HEK293 (cell line): Measurements from ENCODE around the gene LAMP1.

ENCODE experiments used
- BCL11B ChIP-seq: fragments of 450-650 bp; formaldehyde crosslinking; IDR thresholded peaks from 2 replicates; pipeline ENCODE4 v1.5.1; 2016; ENCODE audit warnings: low read depth, missing biosample characterization, missing genetic modification characterization
- EGR2 ChIP-seq: fragments of 450-650 bp; formaldehyde crosslinking; IDR thresholded peaks from 2 replicates; pipeline ENCODE4 v1.5.1; 2016; ENCODE audit warnings: low read depth, missing biosample characterization, missing genetic modification characterization
- HOXD13 ChIP-seq: sonication (generic); formaldehyde crosslinking; IDR thresholded peaks from 2 replicates; pipeline ENCODE4 v1.8.0; 2022; ENCODE audit warnings: missing genetic modification reagents, borderline replicate concordance
- KLF8 ChIP-seq: fragments of 450-650 bp; formaldehyde crosslinking; IDR thresholded peaks from 2 replicates; pipeline ENCODE4 v1.5.1; 2016; ENCODE audit warnings: missing biosample characterization, missing genetic modification characterization
- MYNN ChIP-seq: fragments of 450-650 bp; formaldehyde crosslinking; IDR thresholded peaks from 2 replicates; pipeline ENCODE4 v1.5.1; 2016; ENCODE audit warnings: missing biosample characterization, missing genetic modification characterization, borderline replicate concordance
- OVOL3 ChIP-seq: fragments of 450-650 bp; formaldehyde crosslinking; IDR thresholded peaks from 2 replicates; pipeline ENCODE4 v1.5.1; 2016; ENCODE audit warnings: missing biosample characterization, missing genetic modification characterization
- TSHZ1 ChIP-seq: fragments of 450-650 bp; formaldehyde crosslinking; IDR thresholded peaks from 2 replicates; pipeline ENCODE4 v1.5.1; 2016; ENCODE audit warnings: missing biosample characterization, missing genetic modification characterization, borderline replicate concordance
- ZNF19 ChIP-seq: fragments of 450-650 bp; formaldehyde crosslinking; IDR thresholded peaks from 2 replicates; pipeline ENCODE4; 2016; ENCODE audit warnings: missing biosample characterization, missing genetic modification characterization, low read depth
- ZNF202 ChIP-seq: fragments of 450-650 bp; formaldehyde crosslinking; IDR thresholded peaks from 2 replicates; pipeline ENCODE4 v1.5.1; 2016; ENCODE audit warnings: missing biosample characterization, missing genetic modification characterization, borderline replicate concordance
- ZNF248 ChIP-seq: fragments of 450-650 bp; formaldehyde crosslinking; IDR thresholded peaks from 2 replicates; pipeline ENCODE4 v1.5.1; 2017; ENCODE audit warnings: missing biosample characterization, missing genetic modification characterization
- ZNF473 ChIP-seq: fragments of 450-650 bp; formaldehyde crosslinking; IDR thresholded peaks from 2 replicates; pipeline ENCODE4 v1.5.1; 2017; ENCODE audit warnings: missing biosample characterization, missing genetic modification characterization
- ZNF510 ChIP-seq: fragments of 450-650 bp; formaldehyde crosslinking; IDR thresholded peaks from 2 replicates; pipeline ENCODE4 v1.5.1; 2018; ENCODE audit warnings: mild to moderate bottlenecking, missing genetic modification characterization, missing biosample characterization; ENCODE audit not compliant: insufficient replicate concordance
- ZNF571 ChIP-seq: fragments of 450-650 bp; formaldehyde crosslinking; IDR thresholded peaks from 2 replicates; pipeline ENCODE4 v1.5.0; 2017; ENCODE audit warnings: missing biosample characterization, missing genetic modification characterization
- ZNF580 ChIP-seq: fragments of 450-650 bp; formaldehyde crosslinking; IDR thresholded peaks from 2 replicates; pipeline ENCODE4 v1.5.1; 2016; ENCODE audit warnings: missing biosample characterization, missing genetic modification characterization
- ZNF585B ChIP-seq: fragments of 450-650 bp; formaldehyde crosslinking; IDR thresholded peaks from 2 replicates; pipeline ENCODE4 v1.5.1; 2016; ENCODE audit warnings: missing biosample characterization, missing genetic modification characterization
- ZNF600 ChIP-seq: fragments of 450-650 bp; formaldehyde crosslinking; IDR thresholded peaks from 2 replicates; pipeline ENCODE4 v1.5.1; 2016; ENCODE audit warnings: missing biosample characterization, missing genetic modification characterization
- ZNF639 ChIP-seq: fragments of 450-650 bp; formaldehyde crosslinking; IDR thresholded peaks from 2 replicates; pipeline ENCODE4 v1.5.1; 2016; ENCODE audit warnings: missing biosample characterization, missing genetic modification characterization
- ZSCAN23 ChIP-seq: fragments of 450-650 bp; formaldehyde crosslinking; IDR thresholded peaks from 2 replicates; pipeline ENCODE4 v1.5.1; 2016; ENCODE audit warnings: missing biosample characterization, missing genetic modification characterization
- TF ChIP-seq, protein P1 (sequence below): fragments of 450-650 bp; formaldehyde crosslinking; IDR thresholded peaks from 2 replicates; pipeline ENCODE4 v1.5.1; 2016; ENCODE audit warnings: missing biosample characterization, missing genetic modification characterization
- TF ChIP-seq, protein P2 (sequence below): fragments of 450-650 bp; formaldehyde crosslinking; IDR thresholded peaks from 2 replicates; pipeline ENCODE4 v1.5.1; 2016; ENCODE audit warnings: missing biosample characterization, missing genetic modification characterization
- TF ChIP-seq, protein P3 (sequence below): fragments of 450-650 bp; formaldehyde crosslinking; IDR thresholded peaks from 2 replicates; pipeline ENCODE4 v1.5.1; 2016; ENCODE audit warnings: missing biosample characterization, missing genetic modification characterization
- TF ChIP-seq, protein P4 (sequence below): fragments of 450-650 bp; formaldehyde crosslinking; IDR thresholded peaks from 2 replicates; pipeline ENCODE4 v1.5.0; 2017; ENCODE audit warnings: missing biosample characterization, missing genetic modification characterization, borderline replicate concordance

The LAMP1 gene

GRCh38 chr13:113296823-113297369 lies at the start of gene LAMP1 (continued):
- TF ChIP-seq ZNF473 (tag by site-specific recombination) (no peak), KLF8 (tag by site-specific recombination) (peak; percentile 96), HOXD13 (CRISPR knock-in tag) (no peak), OVOL3 (tag by site-specific recombination) (peak; percentile 96), BCL11B (tag by site-specific recombination) (peak; percentile 90; the same call in 1 of the 2 replicates), ZNF571 (tag by site-specific recombination) (no peak), ZNF600 (tag by site-specific recombination) (peak; percentile 87), MYNN (tag by site-specific recombination) (peak; percentile 78), ZNF510 (tag by site-specific recombination) (no peak), ZSCAN23 (tag by site-specific recombination) (peak; percentile 97), TSHZ1 (tag by site-specific recombination) (peak; percentile 92; the same call in 1 of the 2 replicates), EGR2 (tag by site-specific recombination) (peak; percentile 84), ZNF19 (tag by site-specific recombination) (no peak), ZNF639 (peak; percentile 99), ZNF585B (tag by site-specific recombination) (no peak), ZNF248 (tag by site-specific recombination) (no peak), ZNF580 (tag by site-specific recombination) (peak; percentile 92), ZNF202 (tag by site-specific recombination) (no peak)
- TF ChIP-seq, protein P1, sequence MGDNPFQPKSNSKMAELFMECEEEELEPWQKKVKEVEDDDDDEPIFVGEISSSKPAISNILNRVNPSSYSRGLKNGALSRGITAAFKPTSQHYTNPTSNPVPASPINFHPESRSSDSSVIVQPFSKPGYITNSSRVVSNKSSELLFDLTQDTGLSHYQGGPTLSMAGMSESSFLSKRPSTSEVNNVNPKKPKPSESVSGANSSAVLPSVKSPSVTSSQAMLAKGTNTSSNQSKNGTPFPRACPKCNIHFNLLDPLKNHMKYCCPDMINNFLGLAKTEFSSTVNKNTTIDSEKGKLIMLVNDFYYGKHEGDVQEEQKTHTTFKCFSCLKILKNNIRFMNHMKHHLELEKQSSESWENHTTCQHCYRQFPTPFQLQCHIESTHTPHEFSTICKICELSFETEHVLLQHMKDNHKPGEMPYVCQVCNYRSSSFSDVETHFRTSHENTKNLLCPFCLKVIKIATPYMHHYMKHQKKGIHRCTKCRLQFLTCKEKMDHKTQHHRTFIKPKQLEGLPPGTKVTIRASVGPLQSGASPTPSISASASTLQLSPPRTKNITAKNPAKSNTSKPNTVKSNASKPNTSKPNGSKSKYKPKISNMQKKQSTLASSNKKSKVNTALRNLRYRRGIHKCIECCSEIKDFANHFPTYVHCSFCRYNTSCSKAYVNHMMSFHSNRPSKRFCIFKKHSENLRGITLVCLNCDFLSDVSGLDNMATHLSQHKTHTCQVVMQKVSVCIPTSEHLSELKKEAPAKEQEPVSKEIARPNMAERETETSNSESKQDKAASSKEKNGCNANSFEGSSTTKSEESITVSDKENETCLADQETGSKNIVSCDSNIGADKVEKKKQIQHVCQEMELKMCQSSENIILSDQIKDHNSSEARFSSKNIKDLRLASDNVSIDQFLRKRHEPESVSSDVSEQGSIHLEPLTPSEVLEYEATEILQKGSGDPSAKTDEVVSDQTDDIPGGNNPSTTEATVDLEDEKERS: 0 out of 2 replicates have a peak, but pooled peaks have one; percentile 44
- TF ChIP-seq, protein P2, sequence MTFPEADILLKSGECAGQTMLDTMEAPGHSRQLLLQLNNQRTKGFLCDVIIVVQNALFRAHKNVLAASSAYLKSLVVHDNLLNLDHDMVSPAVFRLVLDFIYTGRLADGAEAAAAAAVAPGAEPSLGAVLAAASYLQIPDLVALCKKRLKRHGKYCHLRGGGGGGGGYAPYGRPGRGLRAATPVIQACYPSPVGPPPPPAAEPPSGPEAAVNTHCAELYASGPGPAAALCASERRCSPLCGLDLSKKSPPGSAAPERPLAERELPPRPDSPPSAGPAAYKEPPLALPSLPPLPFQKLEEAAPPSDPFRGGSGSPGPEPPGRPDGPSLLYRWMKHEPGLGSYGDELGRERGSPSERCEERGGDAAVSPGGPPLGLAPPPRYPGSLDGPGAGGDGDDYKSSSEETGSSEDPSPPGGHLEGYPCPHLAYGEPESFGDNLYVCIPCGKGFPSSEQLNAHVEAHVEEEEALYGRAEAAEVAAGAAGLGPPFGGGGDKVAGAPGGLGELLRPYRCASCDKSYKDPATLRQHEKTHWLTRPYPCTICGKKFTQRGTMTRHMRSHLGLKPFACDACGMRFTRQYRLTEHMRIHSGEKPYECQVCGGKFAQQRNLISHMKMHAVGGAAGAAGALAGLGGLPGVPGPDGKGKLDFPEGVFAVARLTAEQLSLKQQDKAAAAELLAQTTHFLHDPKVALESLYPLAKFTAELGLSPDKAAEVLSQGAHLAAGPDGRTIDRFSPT (tag by site-specific recombination): peak; percentile 78; the same call in 1 of the 2 replicates
- TF ChIP-seq, protein P3, sequence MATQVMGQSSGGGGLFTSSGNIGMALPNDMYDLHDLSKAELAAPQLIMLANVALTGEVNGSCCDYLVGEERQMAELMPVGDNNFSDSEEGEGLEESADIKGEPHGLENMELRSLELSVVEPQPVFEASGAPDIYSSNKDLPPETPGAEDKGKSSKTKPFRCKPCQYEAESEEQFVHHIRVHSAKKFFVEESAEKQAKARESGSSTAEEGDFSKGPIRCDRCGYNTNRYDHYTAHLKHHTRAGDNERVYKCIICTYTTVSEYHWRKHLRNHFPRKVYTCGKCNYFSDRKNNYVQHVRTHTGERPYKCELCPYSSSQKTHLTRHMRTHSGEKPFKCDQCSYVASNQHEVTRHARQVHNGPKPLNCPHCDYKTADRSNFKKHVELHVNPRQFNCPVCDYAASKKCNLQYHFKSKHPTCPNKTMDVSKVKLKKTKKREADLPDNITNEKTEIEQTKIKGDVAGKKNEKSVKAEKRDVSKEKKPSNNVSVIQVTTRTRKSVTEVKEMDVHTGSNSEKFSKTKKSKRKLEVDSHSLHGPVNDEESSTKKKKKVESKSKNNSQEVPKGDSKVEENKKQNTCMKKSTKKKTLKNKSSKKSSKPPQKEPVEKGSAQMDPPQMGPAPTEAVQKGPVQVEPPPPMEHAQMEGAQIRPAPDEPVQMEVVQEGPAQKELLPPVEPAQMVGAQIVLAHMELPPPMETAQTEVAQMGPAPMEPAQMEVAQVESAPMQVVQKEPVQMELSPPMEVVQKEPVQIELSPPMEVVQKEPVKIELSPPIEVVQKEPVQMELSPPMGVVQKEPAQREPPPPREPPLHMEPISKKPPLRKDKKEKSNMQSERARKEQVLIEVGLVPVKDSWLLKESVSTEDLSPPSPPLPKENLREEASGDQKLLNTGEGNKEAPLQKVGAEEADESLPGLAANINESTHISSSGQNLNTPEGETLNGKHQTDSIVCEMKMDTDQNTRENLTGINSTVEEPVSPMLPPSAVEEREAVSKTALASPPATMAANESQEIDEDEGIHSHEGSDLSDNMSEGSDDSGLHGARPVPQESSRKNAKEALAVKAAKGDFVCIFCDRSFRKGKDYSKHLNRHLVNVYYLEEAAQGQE (tag by site-specific recombination): peak; percentile 94
- TF ChIP-seq, protein P4, sequence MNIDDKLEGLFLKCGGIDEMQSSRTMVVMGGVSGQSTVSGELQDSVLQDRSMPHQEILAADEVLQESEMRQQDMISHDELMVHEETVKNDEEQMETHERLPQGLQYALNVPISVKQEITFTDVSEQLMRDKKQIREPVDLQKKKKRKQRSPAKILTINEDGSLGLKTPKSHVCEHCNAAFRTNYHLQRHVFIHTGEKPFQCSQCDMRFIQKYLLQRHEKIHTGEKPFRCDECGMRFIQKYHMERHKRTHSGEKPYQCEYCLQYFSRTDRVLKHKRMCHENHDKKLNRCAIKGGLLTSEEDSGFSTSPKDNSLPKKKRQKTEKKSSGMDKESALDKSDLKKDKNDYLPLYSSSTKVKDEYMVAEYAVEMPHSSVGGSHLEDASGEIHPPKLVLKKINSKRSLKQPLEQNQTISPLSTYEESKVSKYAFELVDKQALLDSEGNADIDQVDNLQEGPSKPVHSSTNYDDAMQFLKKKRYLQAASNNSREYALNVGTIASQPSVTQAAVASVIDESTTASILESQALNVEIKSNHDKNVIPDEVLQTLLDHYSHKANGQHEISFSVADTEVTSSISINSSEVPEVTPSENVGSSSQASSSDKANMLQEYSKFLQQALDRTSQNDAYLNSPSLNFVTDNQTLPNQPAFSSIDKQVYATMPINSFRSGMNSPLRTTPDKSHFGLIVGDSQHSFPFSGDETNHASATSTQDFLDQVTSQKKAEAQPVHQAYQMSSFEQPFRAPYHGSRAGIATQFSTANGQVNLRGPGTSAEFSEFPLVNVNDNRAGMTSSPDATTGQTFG (tag by site-specific recombination): peak; percentile 79; the same call in 1 of the 2 replicates
